ENCODE data around the gene MGAT4A. TPM values are rescaled to one million over a fixed set of nuclear protein-coding genes. Genes with fewer than 3 reads are reported as not detected.

Gene MGAT4A
- total and polyA plus RNA-seq, 10 of the 15 experiments (the other 5 are each of a cell fraction or from before 2014, with no cell fraction given) = 4.3 to 23.4 (median 13.6) TPM

GRCh38 chr2:98705333-98705617, 25.7 kb downstream of the MGAT4A start (continued):
- TF ChIP-seq, protein P1, sequence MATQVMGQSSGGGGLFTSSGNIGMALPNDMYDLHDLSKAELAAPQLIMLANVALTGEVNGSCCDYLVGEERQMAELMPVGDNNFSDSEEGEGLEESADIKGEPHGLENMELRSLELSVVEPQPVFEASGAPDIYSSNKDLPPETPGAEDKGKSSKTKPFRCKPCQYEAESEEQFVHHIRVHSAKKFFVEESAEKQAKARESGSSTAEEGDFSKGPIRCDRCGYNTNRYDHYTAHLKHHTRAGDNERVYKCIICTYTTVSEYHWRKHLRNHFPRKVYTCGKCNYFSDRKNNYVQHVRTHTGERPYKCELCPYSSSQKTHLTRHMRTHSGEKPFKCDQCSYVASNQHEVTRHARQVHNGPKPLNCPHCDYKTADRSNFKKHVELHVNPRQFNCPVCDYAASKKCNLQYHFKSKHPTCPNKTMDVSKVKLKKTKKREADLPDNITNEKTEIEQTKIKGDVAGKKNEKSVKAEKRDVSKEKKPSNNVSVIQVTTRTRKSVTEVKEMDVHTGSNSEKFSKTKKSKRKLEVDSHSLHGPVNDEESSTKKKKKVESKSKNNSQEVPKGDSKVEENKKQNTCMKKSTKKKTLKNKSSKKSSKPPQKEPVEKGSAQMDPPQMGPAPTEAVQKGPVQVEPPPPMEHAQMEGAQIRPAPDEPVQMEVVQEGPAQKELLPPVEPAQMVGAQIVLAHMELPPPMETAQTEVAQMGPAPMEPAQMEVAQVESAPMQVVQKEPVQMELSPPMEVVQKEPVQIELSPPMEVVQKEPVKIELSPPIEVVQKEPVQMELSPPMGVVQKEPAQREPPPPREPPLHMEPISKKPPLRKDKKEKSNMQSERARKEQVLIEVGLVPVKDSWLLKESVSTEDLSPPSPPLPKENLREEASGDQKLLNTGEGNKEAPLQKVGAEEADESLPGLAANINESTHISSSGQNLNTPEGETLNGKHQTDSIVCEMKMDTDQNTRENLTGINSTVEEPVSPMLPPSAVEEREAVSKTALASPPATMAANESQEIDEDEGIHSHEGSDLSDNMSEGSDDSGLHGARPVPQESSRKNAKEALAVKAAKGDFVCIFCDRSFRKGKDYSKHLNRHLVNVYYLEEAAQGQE (IDR thresholded peaks at IDR 0.05; ENCODE audit: low read depth, low read length) = no peak
- TF ChIP-seq IRF4 (IDR thresholded peaks at IDR 0.05; ENCODE audit: low read depth, low read length) (no peak), HDAC2 (IDR thresholded peaks at IDR 0.05) (no peak)

GRCh38 chr2:98704499-98705332, 26.2 kb downstream of the MGAT4A start:
- Histone ChIP-seq H3K79me2 (ENCODE audit: control insufficient read depth, insufficient read depth, low read length) (no peaks in the 10 kb centered on the region), H2AFZ (ENCODE audit: control insufficient read depth, low read depth, low read length) (no peak overlapping the region), H3K27ac (ENCODE audit: control insufficient read depth, insufficient read depth) (no peak overlapping the region), H3K27me3 (replicated peaks in 1 of 2; ENCODE audit: control insufficient read depth in 2 of 2, insufficient read depth in 2 of 2, low read length in 1 of 2) (no peaks in the 10 kb centered on the region), H3K4me1 (ENCODE audit: control insufficient read depth, insufficient read depth, low read length) (no peaks in the 10 kb centered on the region), H3K9me3 (replicated peaks; ENCODE audit: control insufficient read depth, insufficient read depth, low read length) (no peaks in the 10 kb centered on the region), H3K9ac (ENCODE audit: control insufficient read depth, insufficient read depth, low read length) (no peak overlapping the region), H3K4me2 (ENCODE audit: control insufficient read depth, insufficient read depth) (no peak overlapping the region), H3K4me3 (no peak overlapping the region), H4K20me1 (ENCODE audit: control insufficient read depth, insufficient read depth) (no peaks in the 10 kb centered on the region), H3K36me3 (ENCODE audit: control insufficient read depth in 2 of 2, insufficient read depth in 2 of 2, low read length in 1 of 2) (no peaks in the 10 kb centered on the region)
- no peak for DNase-seq (ENCODE audit: low read depth, low spot score)
- in situ Hi-C loops (cut with MboI) = no loop called here
- ATAC-seq = no peak
- SMC1A ChIA-PET (ENCODE audit: uncharacterized antibody, unreplicated experiment) = interaction anchor here (0.6 to 1.7 kb wide), 5 partner anchors 8 to 414 kb away, joined by 3 to 6 read pairs (median 3); no protein-coding TSS in a partner anchor
- RAD21 ChIA-PET (ENCODE audit: unreplicated experiment) = no interaction called here
- intact Hi-C loops (cut with micrococcal nuclease; ENCODE audit: unreplicated experiment) = no loop called here
- FAIRE-seq = no peak
- BruUV-seq (replicated peaks) = no TSS peak
- POLR2A ChIA-PET = interaction anchor here (0.6 to 1.0 kb wide), 2 partner anchors 19 to 32 kb away, joined by 3 read pairs; no protein-coding TSS in a partner anchor
- CTCF ChIA-PET = interaction anchor here (1.1 kb wide), 1 partner anchor 55 kb away, joined by 3 read pairs; no protein-coding TSS in a partner anchor
- TF ChIP-seq RB1 (IDR thresholded peaks at IDR 0.05; ENCODE audit: borderline replicate concordance) (no peak), POU2F2 (IDR thresholded peaks at IDR 0.05; ENCODE audit: borderline replicate concordance, low read depth, low read length) (no peak), PAX5 (IDR thresholded peaks at IDR 0.05; ENCODE audit: borderline replicate concordance, low read depth, low read length) (no peak), CHD2 (IDR thresholded peaks at IDR 0.05; ENCODE audit: borderline replicate concordance, low read depth, low read length) (no peak)
- TF ChIP-seq, protein P2, sequence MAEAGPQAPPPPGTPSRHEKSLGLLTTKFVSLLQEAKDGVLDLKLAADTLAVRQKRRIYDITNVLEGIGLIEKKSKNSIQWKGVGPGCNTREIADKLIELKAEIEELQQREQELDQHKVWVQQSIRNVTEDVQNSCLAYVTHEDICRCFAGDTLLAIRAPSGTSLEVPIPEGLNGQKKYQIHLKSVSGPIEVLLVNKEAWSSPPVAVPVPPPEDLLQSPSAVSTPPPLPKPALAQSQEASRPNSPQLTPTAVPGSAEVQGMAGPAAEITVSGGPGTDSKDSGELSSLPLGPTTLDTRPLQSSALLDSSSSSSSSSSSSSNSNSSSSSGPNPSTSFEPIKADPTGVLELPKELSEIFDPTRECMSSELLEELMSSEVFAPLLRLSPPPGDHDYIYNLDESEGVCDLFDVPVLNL (IDR thresholded peaks at IDR 0.05; ENCODE audit: low read depth, low read length) = no peak
- 60% methylated on average over 9 of the region's 9 CpGs for WGBS (ENCODE audit: insufficient coverage, insufficient replicate concordance, low lambda C conversion rate, missing lambda C conversion rate)

Data from GM12878 (cell line).